ENCODE results near the gene SERAC1.

The SERAC1 gene

GRCh38 chr6:158077676-158078075 lies 90.4 kb downstream of the SERAC1 start:
- DNase-seq (ENCODE audit: low spot score): no peak

GRCh38 chr6:158076548-158076947 lies 91.5 kb downstream of the SERAC1 start:
- DNase-seq (ENCODE audit: low spot score): no peak

- no peak for DNase-seq (ENCODE audit: low spot score)
Measured at GRCh38 chr6:158073776-158074175, 94.3 kb downstream of the SERAC1 start.

- peak; percentile 83 for DNase-seq (ENCODE audit: low spot score)
Measured at GRCh38 chr6:158072083-158072721, 95.9 kb downstream of the SERAC1 start.

- DNase-seq (ENCODE audit: low spot score): no peak
Measured at GRCh38 chr6:158071121-158072082, 96.7 kb downstream of the SERAC1 start.

- DNase-seq (ENCODE audit: low spot score): peak; percentile 47
Measured at GRCh38 chr6:158070513-158070912, 97.5 kb downstream of the SERAC1 start.

GRCh38 chr6:158069800-158070195 lies 98.3 kb downstream of the SERAC1 start:
- no peak for DNase-seq (ENCODE audit: low spot score)

- no peak for DNase-seq (ENCODE audit: low spot score)
Measured at GRCh38 chr6:158068893-158069799, 98.9 kb downstream of the SERAC1 start.

- no peak for DNase-seq (ENCODE audit: low spot score)
Measured at GRCh38 chr6:158068156-158068892, 99.7 kb downstream of the SERAC1 start.

- DNase-seq (ENCODE audit: low spot score): no peak
Measured at GRCh38 chr6:158067436-158068015, 100.5 kb downstream of the SERAC1 start.

- no peak for DNase-seq (ENCODE audit: low spot score)
Measured at GRCh38 chr6:158066136-158066781, 101.8 kb downstream of the SERAC1 start.

GRCh38 chr6:158064725-158065251 lies 103.3 kb downstream of the SERAC1 start:
- DNase-seq (ENCODE audit: low spot score): no peak

- no peak for DNase-seq (ENCODE audit: low spot score)
Measured at GRCh38 chr6:158063736-158064135, 104.3 kb downstream of the SERAC1 start.

GRCh38 chr6:158061709-158062461 lies 106.2 kb downstream of the SERAC1 start:
- no peak for DNase-seq (ENCODE audit: low spot score)

- DNase-seq (ENCODE audit: low spot score): no peak
Measured at GRCh38 chr6:158061361-158061708, 106.7 kb downstream of the SERAC1 start.

GRCh38 chr6:158060455-158061360 lies 107.4 kb downstream of the SERAC1 start:
- peak; percentile 53 for DNase-seq (ENCODE audit: low spot score)

All from pons (tissue), 1 donor.